HFF-Myc (cell line): ENCODE results near the gene INHA.

Experiments
- DNase-seq: peaks from one replicate; pipeline ENCODE4 v3.0.0-alpha.2; 2011; ENCODE audit warnings: low read depth; ENCODE audit errors: extremely low read depth
- H3K4me3 ChIP-seq: replicated peaks from 2 replicates; pipeline ENCODE4 v1.5.1; 2011; ENCODE audit warnings: low read depth, mild to moderate bottlenecking, control low read depth, low read length
- CTCF ChIP-seq: IDR thresholded peaks from 2 replicates; pipeline ENCODE4 v1.5.1; 2012; ENCODE audit warnings: mild to moderate bottlenecking, low read depth, low read length, control low read depth; ENCODE audit errors: missing control alignments

INHA gene

GRCh38 chr2:219605607-219605954, 33.5 kb downstream of the INHA start:
- no peak for TF ChIP-seq CTCF
- no peak overlapping the region for H3K4me3 ChIP-seq
- no peak for DNase-seq

DNA sequence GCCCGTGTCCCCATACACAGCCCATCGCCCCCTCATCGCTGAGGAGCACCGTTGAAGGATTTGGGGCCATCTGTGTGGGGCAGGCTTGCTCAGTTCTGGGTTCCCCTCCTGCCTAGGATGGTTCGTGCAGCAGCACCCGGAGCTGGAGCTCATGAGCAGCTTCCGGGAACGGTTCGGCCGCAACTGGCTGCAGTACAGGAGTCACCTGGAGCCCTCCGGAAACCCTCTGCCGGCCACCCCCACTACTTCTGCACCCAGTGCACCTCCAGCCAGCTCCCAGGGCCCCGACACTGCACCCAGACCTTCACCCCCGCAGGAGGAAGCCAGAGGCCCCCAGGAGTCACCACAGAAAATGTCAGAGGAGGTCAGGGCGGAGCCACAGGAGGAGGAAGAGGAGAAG, 35.8 kb downstream of the INHA start:
- no peak overlapping the region for H3K4me3 ChIP-seq
- no peak for TF ChIP-seq CTCF
- DNase-seq, result no peak

DNA sequence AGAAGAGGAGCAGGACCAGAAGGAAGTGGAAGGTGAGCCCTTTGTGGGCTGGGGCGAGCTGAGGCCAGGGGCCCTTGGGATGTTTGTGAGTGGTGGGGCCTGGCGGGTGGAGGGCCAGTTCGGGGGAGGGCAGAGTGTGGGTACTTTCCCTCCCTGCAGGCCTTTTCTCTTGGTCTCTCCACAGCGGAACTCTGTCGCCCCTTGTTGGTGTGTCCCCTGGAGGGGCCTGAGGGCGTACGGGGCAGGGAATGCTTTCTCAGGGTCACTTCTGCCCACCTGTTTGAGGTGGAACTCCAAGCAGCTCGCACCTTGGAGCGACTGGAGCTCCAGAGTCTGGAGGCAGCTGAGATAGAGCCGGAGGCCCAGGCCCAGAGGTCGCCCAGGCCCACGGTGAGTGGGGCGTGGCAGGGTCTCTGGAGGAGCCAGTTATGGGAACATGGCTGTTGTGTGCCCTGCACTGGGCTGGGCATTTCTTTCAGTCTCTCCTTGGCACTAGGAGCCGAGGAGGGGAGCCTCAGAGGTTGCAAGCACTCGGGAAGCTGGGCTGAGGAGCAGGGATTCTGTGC, 36.4 kb downstream of the INHA start:
- H3K4me3 ChIP-seq, result no peak overlapping the region
- no peak for DNase-seq
- no peak for TF ChIP-seq CTCF

DNA sequence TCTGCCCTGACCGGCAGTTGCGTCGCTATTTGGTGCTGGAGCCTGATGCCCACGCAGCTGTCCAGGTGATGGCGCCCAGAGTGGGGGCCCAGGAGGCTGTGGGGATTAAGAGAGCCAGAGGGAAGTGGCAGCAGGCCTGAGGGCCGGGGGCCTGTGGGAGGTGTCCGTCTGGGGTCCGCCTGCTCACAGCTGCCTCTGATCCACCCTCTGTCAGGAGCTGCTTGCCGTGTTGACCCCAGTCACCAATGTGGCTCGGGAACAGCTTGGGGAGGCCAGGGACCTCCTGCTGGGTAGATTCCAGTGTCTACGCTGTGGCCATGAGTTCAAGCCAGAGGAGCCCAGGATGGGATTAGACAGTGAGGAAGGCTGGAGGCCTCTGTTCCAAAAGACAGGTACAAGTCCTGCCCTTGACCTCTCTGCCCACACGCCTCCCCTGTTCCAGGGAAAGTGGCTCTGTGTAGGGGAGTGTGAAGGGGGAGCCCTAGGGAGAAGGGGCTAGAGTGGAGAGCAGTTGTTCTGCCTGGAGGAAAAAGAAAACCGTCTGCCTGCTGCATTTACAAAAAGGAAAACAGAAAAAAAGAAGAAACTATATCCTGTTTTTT, 37.1 kb downstream of the INHA start:
- no peak for TF ChIP-seq CTCF
- no peak for DNase-seq
- no peak overlapping the region for H3K4me3 ChIP-seq

- DNase-seq, result no peak
- no peak overlapping the region for H3K4me3 ChIP-seq
- no peak for TF ChIP-seq CTCF
Observed at GRCh38 chr2:219611306-219611705, 39.2 kb downstream of the INHA start.

- TF ChIP-seq CTCF, result no peak
- no peak overlapping the region for H3K4me3 ChIP-seq
- no peak for DNase-seq
Observed at GRCh38 chr2:219611866-219612576, 39.9 kb downstream of the INHA start.
